Endodermal cell (in vitro differentiated cells): ENCODE data around the gene ZNF469. TPM values are rescaled to one million over a fixed set of nuclear protein-coding genes. Genes with fewer than 3 reads are reported as not detected.
A peak's percentile ranks its signal among the peaks of the same experiment; 100 is the strongest.

Experiments used
- DNase-seq: peaks from one replicate; pipeline ENCODE4 v3.0.0-alpha.2; 2017
- H3K27ac ChIP-seq: 2 replicates; pipeline ENCODE4 v1.5.1; 2013; ENCODE audit warnings: mild to moderate bottlenecking, low read depth, low read length, moderate library complexity
- H3K27me3 ChIP-seq: 2 replicates; pipeline ENCODE4 v1.6.1; 2013; ENCODE audit warnings: mild to moderate bottlenecking, low read length, moderate library complexity; ENCODE audit not compliant: insufficient read depth, control insufficient read depth, poor library complexity, severe bottlenecking
- H3K36me3 ChIP-seq: 2 replicates; pipeline ENCODE4 v1.7.0; 2013; ENCODE audit warnings: mild to moderate bottlenecking, low read length, moderate library complexity; ENCODE audit not compliant: control insufficient read depth, insufficient read depth
- H3K4me1 ChIP-seq: one replicate; pipeline ENCODE4 v1.7.0; 2013; ENCODE audit warnings: low read length; ENCODE audit not compliant: control insufficient read depth, insufficient read depth
- H3K4me3 ChIP-seq: 2 replicates; pipeline ENCODE4 v1.5.1; 2013; ENCODE audit warnings: mild to moderate bottlenecking, low read length, moderate library complexity
- H3K9ac ChIP-seq: 2 replicates; pipeline ENCODE4 v1.6.1; 2013; ENCODE audit warnings: mild to moderate bottlenecking, low read length, moderate library complexity; ENCODE audit not compliant: poor library complexity, severe bottlenecking; ENCODE audit errors: extremely low read depth
- H3K9me3 ChIP-seq: 2 replicates; pipeline ENCODE4 v1.6.1; 2013; ENCODE audit warnings: mild to moderate bottlenecking, low read length, moderate library complexity; ENCODE audit not compliant: control insufficient read depth
- H3K27ac Mint-ChIP-seq: 2 replicates; pipeline ENCODE4 v1.8.0; 2020; ENCODE audit warnings: mixed read lengths
- H3K27me3 Mint-ChIP-seq: 2 replicates; pipeline ENCODE4 v1.8.0; 2021; ENCODE audit warnings: mild to moderate bottlenecking, mixed read lengths; ENCODE audit not compliant: insufficient read depth
- H3K36me3 Mint-ChIP-seq: 2 replicates; pipeline ENCODE4 v1.8.0; 2020; ENCODE audit warnings: low read depth, mixed read lengths
- H3K4me1 Mint-ChIP-seq: 2 replicates; pipeline ENCODE4 v1.8.0; 2020; ENCODE audit warnings: mixed read lengths
- H3K4me3 Mint-ChIP-seq: 2 replicates; pipeline ENCODE4 v1.8.0; 2020; ENCODE audit warnings: mild to moderate bottlenecking, moderate library complexity, mixed read lengths
- H3K9me3 Mint-ChIP-seq: 2 replicates; pipeline ENCODE4 v1.8.0; 2020; ENCODE audit warnings: mild to moderate bottlenecking, mixed read lengths
- WGBS, 2 experiments: methylation state at CpG; one replicate each; pipeline versions ENCODE4 v1.1.5 to v1.1.7; 2013; ENCODE audit warnings: missing lambda C conversion rate in 2 of 2, mixed read lengths in 1 of 2; ENCODE audit not compliant: insufficient coverage in 1 of 2, insufficient read length in 1 of 2; 5-methylcytosine and 5-hydroxymethylcytosine counted together
- total RNA-seq, 2 donors: library from RNA; stranded (reverse); fragmentation: NEBNext Ultra II Directional in 1 of 2; extraction: Animal tissue kit (Norgen Biotek cat#: 25700) in 1 of 2; gene quantifications; 2 replicates in 1 of 2; 3 replicates in 1 of 2; pipeline ENCODE4 v1.2.1, GENCODE V29; 2021
- TF ChIP-seq, protein P1 (sequence below): fragments of 200-600 bp; sonication (generic); conservative IDR thresholded peaks from 2 replicates; pipeline ENCODE4 v1.5.0; 2021; ENCODE audit warnings: antibody characterized with exemption, mild to moderate bottlenecking

ZNF469 gene
- total RNA-seq, 2 donors from 2014 or later: 0.68 to 4.7 TPM

DNA sequence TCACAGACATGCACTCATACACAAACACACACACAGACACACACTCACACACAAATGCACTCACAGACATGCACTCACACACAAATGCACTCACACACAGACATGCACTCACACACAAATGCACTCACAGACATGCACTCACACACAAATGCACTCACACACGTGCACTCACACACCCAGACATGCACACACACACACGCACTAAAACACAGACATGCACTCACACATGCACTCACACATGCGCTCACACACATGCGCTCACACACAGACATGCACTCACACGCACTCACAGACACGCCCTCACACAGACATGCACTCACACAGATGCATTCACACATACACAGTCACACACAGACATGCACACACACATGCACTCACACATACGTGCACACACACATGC, 2.7 kb upstream of the ZNF469 start:
- Histone ChIP-seq H3K4me3 (no peak overlapping the region), H3K27ac (no peak overlapping the region), H3K27me3 (peaks cover 38% of the 10 kb centered on the region), H3K4me1 (no peaks in the 10 kb centered on the region), H3K9ac (no peak overlapping the region), H3K9me3 (no peaks in the 10 kb centered on the region), H3K36me3 (no peaks in the 10 kb centered on the region)
- H3K9me3 Mint-ChIP-seq: no peaks in the 10 kb centered on the region
- TF ChIP-seq, protein P1, sequence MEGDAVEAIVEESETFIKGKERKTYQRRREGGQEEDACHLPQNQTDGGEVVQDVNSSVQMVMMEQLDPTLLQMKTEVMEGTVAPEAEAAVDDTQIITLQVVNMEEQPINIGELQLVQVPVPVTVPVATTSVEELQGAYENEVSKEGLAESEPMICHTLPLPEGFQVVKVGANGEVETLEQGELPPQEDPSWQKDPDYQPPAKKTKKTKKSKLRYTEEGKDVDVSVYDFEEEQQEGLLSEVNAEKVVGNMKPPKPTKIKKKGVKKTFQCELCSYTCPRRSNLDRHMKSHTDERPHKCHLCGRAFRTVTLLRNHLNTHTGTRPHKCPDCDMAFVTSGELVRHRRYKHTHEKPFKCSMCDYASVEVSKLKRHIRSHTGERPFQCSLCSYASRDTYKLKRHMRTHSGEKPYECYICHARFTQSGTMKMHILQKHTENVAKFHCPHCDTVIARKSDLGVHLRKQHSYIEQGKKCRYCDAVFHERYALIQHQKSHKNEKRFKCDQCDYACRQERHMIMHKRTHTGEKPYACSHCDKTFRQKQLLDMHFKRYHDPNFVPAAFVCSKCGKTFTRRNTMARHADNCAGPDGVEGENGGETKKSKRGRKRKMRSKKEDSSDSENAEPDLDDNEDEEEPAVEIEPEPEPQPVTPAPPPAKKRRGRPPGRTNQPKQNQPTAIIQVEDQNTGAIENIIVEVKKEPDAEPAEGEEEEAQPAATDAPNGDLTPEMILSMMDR: no peak
- no peak overlapping the region for H3K4me3 Mint-ChIP-seq
- 78 to 87% methylated on average over 6 to 7 of the region's 7 CpGs for WGBS, 2 experiments
- no peak overlapping the region for H3K27ac Mint-ChIP-seq
- no peak for DNase-seq
- no peaks in the 10 kb centered on the region for H3K36me3 Mint-ChIP-seq
- peaks cover 3% of the 10 kb centered on the region for H3K4me1 Mint-ChIP-seq
- peaks cover 13% of the 10 kb centered on the region for H3K27me3 Mint-ChIP-seq

DNA sequence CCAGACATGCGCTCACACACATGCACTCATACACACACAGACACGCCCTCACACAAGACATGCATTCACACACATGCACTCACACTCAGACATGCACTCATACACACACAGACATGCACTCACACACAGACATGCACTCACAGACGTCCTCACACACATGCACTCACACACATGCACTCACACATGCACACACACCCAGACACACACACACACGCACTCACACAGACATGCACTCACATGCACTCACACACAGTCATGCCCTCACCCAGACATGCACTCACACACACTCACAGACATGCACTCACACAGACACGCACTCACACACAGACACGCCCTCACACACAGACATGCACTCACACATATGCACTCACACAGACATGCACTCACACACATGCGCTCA, 2.1 kb upstream of the ZNF469 start:
- Histone ChIP-seq H3K27me3 (peaks cover 43% of the 10 kb centered on the region), H3K9me3 (no peaks in the 10 kb centered on the region), H3K4me3 (no peak overlapping the region), H3K9ac (no peak overlapping the region), H3K36me3 (no peaks in the 10 kb centered on the region), H3K27ac (no peak overlapping the region), H3K4me1 (no peaks in the 10 kb centered on the region)
- Mint-ChIP-seq H3K4me1 (peaks cover 3% of the 10 kb centered on the region), H3K36me3 (no peaks in the 10 kb centered on the region), H3K27ac (no peak overlapping the region), H3K9me3 (no peaks in the 10 kb centered on the region), H3K27me3 (peaks cover 19% of the 10 kb centered on the region), H3K4me3 (no peak overlapping the region)
- DNase-seq: no peak
- 83 to 84% methylated on average over 6 to 7 of the region's 7 CpGs for WGBS, 2 experiments
- TF ChIP-seq, protein P1: no peak

DNA sequence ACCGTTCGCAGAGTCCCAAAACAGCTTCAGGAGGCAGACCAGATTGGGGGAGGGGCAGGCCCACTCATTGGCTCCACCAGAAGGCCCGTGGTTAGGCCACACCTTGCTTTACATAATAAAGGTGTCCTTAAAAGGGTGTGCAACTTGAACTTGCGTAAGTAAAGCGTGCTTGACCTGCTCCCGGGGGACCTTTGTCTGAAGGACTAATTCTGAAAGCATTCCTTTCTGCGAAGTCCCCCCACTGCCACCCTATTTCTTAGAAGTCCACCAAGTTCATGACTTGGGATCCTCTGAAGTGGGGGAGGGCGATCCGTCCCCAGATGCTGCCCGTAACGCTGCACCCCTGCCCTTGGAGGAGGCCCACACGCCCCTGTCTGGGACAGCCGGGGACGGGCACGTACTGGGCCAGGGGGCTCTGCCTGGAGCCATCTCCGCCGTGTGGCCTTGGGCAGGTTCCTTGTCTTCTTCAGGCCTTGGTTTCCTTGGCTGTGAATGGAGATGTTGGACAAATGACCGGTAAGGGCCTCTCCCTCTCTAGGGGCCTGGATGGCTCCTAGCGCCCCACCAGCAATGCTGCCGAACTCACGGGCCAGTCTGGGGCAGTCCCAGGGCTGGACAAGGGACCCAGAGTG, 823 bp upstream of the ZNF469 start:
- no peaks in the 10 kb centered on the region for H3K9me3 ChIP-seq
- Mint-ChIP-seq H3K36me3 (no peaks in the 10 kb centered on the region), H3K4me3 (peak overlapping the region; percentile 58), H3K4me1 (peaks cover 3% of the 10 kb centered on the region), H3K27ac (no peak overlapping the region), H3K9me3 (no peaks in the 10 kb centered on the region), H3K27me3 (peaks cover 27% of the 10 kb centered on the region)
- TF ChIP-seq, protein P1: no peak
- no peak overlapping the region for H3K4me3 ChIP-seq
- no peaks in the 10 kb centered on the region for H3K36me3 ChIP-seq
- no peaks in the 10 kb centered on the region for H3K4me1 ChIP-seq
- WGBS, 2 experiments: 75 to 77% methylated on average over 10 to 21 of the region's 21 CpGs
- no peak for DNase-seq
- H3K27ac ChIP-seq: no peak overlapping the region
- H3K27me3 ChIP-seq: peaks cover 50% of the 10 kb centered on the region
- H3K9ac ChIP-seq: no peak overlapping the region
